Parathyroid adenoma (tissue), 2 donors: Measurements from ENCODE around the gene UQCRQ.

Experiments used
- H2AFZ ChIP-seq: fragments of 300-600 bp; sonication (generic); one replicate; pipeline ENCODE4 v1.7.0; 2017; ENCODE audit warnings: antibody characterized with exemption, mild to moderate bottlenecking
- H3K27ac ChIP-seq: fragments of 300-600 bp; sonication (generic); one replicate; pipeline ENCODE4 v1.7.0; 2017
- H3K27me3 ChIP-seq: fragments of 300-600 bp; sonication (generic); one replicate; pipeline ENCODE4 v1.7.0; 2017; ENCODE audit warnings: low read length; ENCODE audit not compliant: control insufficient read depth, insufficient read depth
- H3K36me3 ChIP-seq: fragments of 300-600 bp; sonication (generic); one replicate; pipeline ENCODE4 v1.7.0; 2017; ENCODE audit warnings: low read length; ENCODE audit not compliant: control insufficient read depth, insufficient read depth
- H3K4me1 ChIP-seq: fragments of 300-600 bp; sonication (generic); one replicate; pipeline ENCODE4 v1.7.0; 2017; ENCODE audit warnings: control low read depth
- H3K4me2 ChIP-seq: fragments of 300-600 bp; sonication (generic); one replicate; pipeline ENCODE4 v1.7.0; 2017; ENCODE audit warnings: low read length
- H3K4me3 ChIP-seq: fragments of 300-600 bp; sonication (generic); one replicate; pipeline ENCODE4 v1.7.0; 2017; ENCODE audit warnings: low read depth, low read length
- H3K79me2 ChIP-seq: fragments of 300-600 bp; sonication (generic); one replicate; pipeline ENCODE4 v1.7.0; 2017; ENCODE audit warnings: control low read depth
- H3K9ac ChIP-seq: fragments of 300-600 bp; sonication (generic); one replicate; pipeline ENCODE4 v1.7.0; 2017; ENCODE audit warnings: mild to moderate bottlenecking
- H3K9me3 ChIP-seq: fragments of 300-600 bp; sonication (generic); one replicate; pipeline ENCODE4 v1.7.0; 2017; ENCODE audit warnings: low read length; ENCODE audit not compliant: control insufficient read depth
- CTCF ChIP-seq: fragments of 300-600 bp; sonication (generic); IDR thresholded peaks from one replicate; pipeline ENCODE4 v1.7.0; 2017; ENCODE audit warnings: antibody characterized with exemption, mild to moderate bottlenecking
- donor health status: primary hyperparathyroidism.

UQCRQ gene

GRCh38 chr5:132825033-132825833, 41.2 kb upstream of the UQCRQ start:
- Histone ChIP-seq H3K27ac (no peak overlapping the region), H2AFZ (no peak overlapping the region), H3K4me1 (peaks cover 7% of the 10 kb centered on the region), H3K9ac (no peak overlapping the region), H3K4me3 (no peak overlapping the region), H3K79me2 (no peaks in the 10 kb centered on the region), H3K36me3 (no peaks in the 10 kb centered on the region), H3K27me3 (no peaks in the 10 kb centered on the region), H3K9me3 (no peaks in the 10 kb centered on the region), H3K4me2 (no peak overlapping the region)
- TF ChIP-seq CTCF = no peak

GRCh38 chr5:132825834-132826391, 40.5 kb upstream of the UQCRQ start:
- Histone ChIP-seq H3K36me3 (no peaks in the 10 kb centered on the region), H3K9ac (no peak overlapping the region), H3K4me1 (peaks cover 7% of the 10 kb centered on the region), H3K9me3 (no peaks in the 10 kb centered on the region), H3K27ac (no peak overlapping the region), H2AFZ (no peak overlapping the region), H3K79me2 (no peaks in the 10 kb centered on the region), H3K27me3 (no peaks in the 10 kb centered on the region), H3K4me2 (no peak overlapping the region), H3K4me3 (no peak overlapping the region)
- no peak for TF ChIP-seq CTCF

- no peak overlapping the region for H3K4me3 ChIP-seq
- TF ChIP-seq CTCF = no peak
- H3K4me1 ChIP-seq = peaks cover 7% of the 10 kb centered on the region
- no peak overlapping the region for H2AFZ ChIP-seq
- no peak overlapping the region for H3K27ac ChIP-seq
- H3K27me3 ChIP-seq = no peaks in the 10 kb centered on the region
- H3K9ac ChIP-seq = no peak overlapping the region
- H3K4me2 ChIP-seq = no peak overlapping the region
- H3K9me3 ChIP-seq = no peaks in the 10 kb centered on the region
- no peaks in the 10 kb centered on the region for H3K79me2 ChIP-seq
- H3K36me3 ChIP-seq = no peaks in the 10 kb centered on the region
These were observed 39.9 kb upstream of the UQCRQ start for GRCh38 chr5:132826424-132827082.

- no peak overlapping the region for H3K27ac ChIP-seq
- no peaks in the 10 kb centered on the region for H3K27me3 ChIP-seq
- no peaks in the 10 kb centered on the region for H3K79me2 ChIP-seq
These were observed 38.3 kb upstream of the UQCRQ start for GRCh38 chr5:132827943-132828673.

More at GRCh38 chr5:132827943-132828673, 38.3 kb upstream of the UQCRQ start:
- Histone ChIP-seq H3K36me3 (no peaks in the 10 kb centered on the region), H2AFZ (no peak overlapping the region), H3K4me3 (no peak overlapping the region), H3K4me1 (peaks cover 7% of the 10 kb centered on the region), H3K9ac (no peak overlapping the region), H3K4me2 (no peak overlapping the region), H3K9me3 (no peaks in the 10 kb centered on the region)
- no peak for TF ChIP-seq CTCF
